Measurements from ENCODE around the gene NUTM2E. TPM values are rescaled to one million over a fixed set of nuclear protein-coding genes. Genes with fewer than 3 reads are reported as not detected.
"Not testable (repeated sequence)": the region's sequence is repeated elsewhere in the genome, so short reads cannot be mapped to it uniquely, and the experiment has no call there.

Gene NUTM2E
- total RNA-seq, 1 donor from 2014 or later = 0.58 TPM

GRCh38 chr10:79816290-79816689 lies 10.2 kb upstream of the NUTM2E start:
- POLR2A ChIA-PET; CTCF ChIA-PET; intact Hi-C loops (cut with micrococcal nuclease); H3K27me3 Mint-ChIP-seq; H3K9me3 Mint-ChIP-seq; H3K27ac Mint-ChIP-seq; H3K4me1 Mint-ChIP-seq; ATAC-seq (ENCODE audit: low read depth); H3K4me3 Mint-ChIP-seq; DNase-seq: not testable (repeated sequence)
- peaks cover 14% of the 10 kb centered on the region for H3K36me3 Mint-ChIP-seq (ENCODE audit: low read depth)

GRCh38 chr10:79823387-79823786 lies 3.2 kb upstream of the NUTM2E start:
- H3K27me3 Mint-ChIP-seq; H3K27ac Mint-ChIP-seq; H3K4me3 Mint-ChIP-seq; H3K9me3 Mint-ChIP-seq; POLR2A ChIA-PET; DNase-seq; CTCF ChIA-PET; ATAC-seq (ENCODE audit: low read depth): not testable (repeated sequence)
- Mint-ChIP-seq H3K36me3 (ENCODE audit: low read depth) (peaks cover 12% of the 10 kb centered on the region), H3K4me1 (peaks cover 13% of the 10 kb centered on the region)
- intact Hi-C loops (cut with micrococcal nuclease) = loop anchor here (10.0 kb wide), 2 partner anchors 381 to 1799 kb away; partner anchors contain the start of genes ANXA11 and POLR3A

- H3K9me3 Mint-ChIP-seq; CTCF ChIA-PET; H3K27me3 Mint-ChIP-seq; POLR2A ChIA-PET; H3K36me3 Mint-ChIP-seq (ENCODE audit: low read depth): not testable (repeated sequence)
- peak; percentile 19 for ATAC-seq (ENCODE audit: low read depth)
- intact Hi-C loops (cut with micrococcal nuclease) = loop anchor here (1.0 to 10.0 kb wide), 4 partner anchors 222 to 1801 kb away; partner anchors contain the start of genes ANXA11 and POLR3A
- H3K27ac Mint-ChIP-seq = peak overlapping the region; percentile 76
- peak; percentile 29 for DNase-seq
- peak overlapping the region; percentile 88 for H3K4me3 Mint-ChIP-seq
- H3K4me1 Mint-ChIP-seq = peaks cover 16% of the 10 kb centered on the region
Observed at GRCh38 chr10:79825587-79826011, 940 bp upstream of the NUTM2E start.

- CTCF ChIA-PET; POLR2A ChIA-PET; ATAC-seq (ENCODE audit: low read depth); H3K36me3 Mint-ChIP-seq (ENCODE audit: low read depth); H3K9me3 Mint-ChIP-seq; H3K27me3 Mint-ChIP-seq; H3K27ac Mint-ChIP-seq: not testable (repeated sequence)
- DNase-seq = peak; percentile 60
- intact Hi-C loops (cut with micrococcal nuclease) = loop anchor here (5.0 to 10.0 kb wide), 3 partner anchors 316 to 1801 kb away; partner anchors contain the start of genes ANXA11 and POLR3A
- Mint-ChIP-seq H3K4me1 (peaks cover 16% of the 10 kb centered on the region), H3K4me3 (peak overlapping the region; percentile 86)
Observed at GRCh38 chr10:79826131-79826495, 426 bp upstream of the NUTM2E start.

- ATAC-seq (ENCODE audit: low read depth); DNase-seq; POLR2A ChIA-PET; H3K9me3 Mint-ChIP-seq; CTCF ChIA-PET; H3K27ac Mint-ChIP-seq; intact Hi-C loops (cut with micrococcal nuclease); H3K4me1 Mint-ChIP-seq; H3K4me3 Mint-ChIP-seq; H3K27me3 Mint-ChIP-seq; H3K36me3 Mint-ChIP-seq (ENCODE audit: low read depth): not testable (repeated sequence)
Observed at GRCh38 chr10:79833833-79834232, 7.3 kb downstream of the NUTM2E start.

GRCh38 chr10:79835891-79836290 lies 9.4 kb downstream of the NUTM2E start:
- H3K27ac Mint-ChIP-seq; POLR2A ChIA-PET; ATAC-seq (ENCODE audit: low read depth); DNase-seq; CTCF ChIA-PET; H3K9me3 Mint-ChIP-seq; H3K4me1 Mint-ChIP-seq; intact Hi-C loops (cut with micrococcal nuclease); H3K27me3 Mint-ChIP-seq; H3K36me3 Mint-ChIP-seq (ENCODE audit: low read depth); H3K4me3 Mint-ChIP-seq: not testable (repeated sequence)

- DNase-seq; H3K4me1 Mint-ChIP-seq; CTCF ChIA-PET; H3K27me3 Mint-ChIP-seq; H3K9me3 Mint-ChIP-seq; H3K27ac Mint-ChIP-seq; POLR2A ChIA-PET; intact Hi-C loops (cut with micrococcal nuclease); H3K4me3 Mint-ChIP-seq; ATAC-seq (ENCODE audit: low read depth); H3K36me3 Mint-ChIP-seq (ENCODE audit: low read depth): not testable (repeated sequence)
Observed at GRCh38 chr10:79836891-79837290, 10.4 kb downstream of the NUTM2E start.

- POLR2A ChIA-PET; H3K9me3 Mint-ChIP-seq; DNase-seq; ATAC-seq (ENCODE audit: low read depth); H3K27me3 Mint-ChIP-seq; H3K36me3 Mint-ChIP-seq (ENCODE audit: low read depth); H3K27ac Mint-ChIP-seq; CTCF ChIA-PET; intact Hi-C loops (cut with micrococcal nuclease); H3K4me1 Mint-ChIP-seq; H3K4me3 Mint-ChIP-seq: not testable (repeated sequence)
Observed at GRCh38 chr10:79838441-79838840, 11.9 kb downstream of the NUTM2E start.

GRCh38 chr10:79853191-79853854 lies 26.8 kb downstream of the NUTM2E start:
- intact Hi-C loops (cut with micrococcal nuclease); CTCF ChIA-PET; H3K4me1 Mint-ChIP-seq; H3K36me3 Mint-ChIP-seq (ENCODE audit: low read depth); H3K27me3 Mint-ChIP-seq; DNase-seq; POLR2A ChIA-PET; H3K4me3 Mint-ChIP-seq; H3K27ac Mint-ChIP-seq; H3K9me3 Mint-ChIP-seq; ATAC-seq (ENCODE audit: low read depth): not testable (repeated sequence)

GRCh38 chr10:79862269-79862668 lies 35.7 kb downstream of the NUTM2E start:
- H3K36me3 Mint-ChIP-seq (ENCODE audit: low read depth); H3K9me3 Mint-ChIP-seq; H3K27me3 Mint-ChIP-seq; H3K4me3 Mint-ChIP-seq; intact Hi-C loops (cut with micrococcal nuclease); H3K4me1 Mint-ChIP-seq; DNase-seq; ATAC-seq (ENCODE audit: low read depth); CTCF ChIA-PET; H3K27ac Mint-ChIP-seq; POLR2A ChIA-PET: not testable (repeated sequence)

GRCh38 chr10:79862803-79863202 lies 36.3 kb downstream of the NUTM2E start:
- H3K27ac Mint-ChIP-seq; DNase-seq; H3K4me3 Mint-ChIP-seq; H3K4me1 Mint-ChIP-seq; intact Hi-C loops (cut with micrococcal nuclease); H3K27me3 Mint-ChIP-seq; ATAC-seq (ENCODE audit: low read depth); CTCF ChIA-PET; H3K36me3 Mint-ChIP-seq (ENCODE audit: low read depth); H3K9me3 Mint-ChIP-seq; POLR2A ChIA-PET: not testable (repeated sequence)

- H3K36me3 Mint-ChIP-seq (ENCODE audit: low read depth); H3K9me3 Mint-ChIP-seq; H3K4me1 Mint-ChIP-seq; intact Hi-C loops (cut with micrococcal nuclease); CTCF ChIA-PET; DNase-seq; H3K27ac Mint-ChIP-seq; ATAC-seq (ENCODE audit: low read depth); POLR2A ChIA-PET; H3K4me3 Mint-ChIP-seq; H3K27me3 Mint-ChIP-seq: not testable (repeated sequence)
Observed at GRCh38 chr10:79866903-79867551, 40.5 kb downstream of the NUTM2E start.

Measured in activated B cell treated with CpG ODN at 0.5 μM for 24 hours (primary cell).